ENCODE data around the gene MAP4K2.

Gene MAP4K2

DNA sequence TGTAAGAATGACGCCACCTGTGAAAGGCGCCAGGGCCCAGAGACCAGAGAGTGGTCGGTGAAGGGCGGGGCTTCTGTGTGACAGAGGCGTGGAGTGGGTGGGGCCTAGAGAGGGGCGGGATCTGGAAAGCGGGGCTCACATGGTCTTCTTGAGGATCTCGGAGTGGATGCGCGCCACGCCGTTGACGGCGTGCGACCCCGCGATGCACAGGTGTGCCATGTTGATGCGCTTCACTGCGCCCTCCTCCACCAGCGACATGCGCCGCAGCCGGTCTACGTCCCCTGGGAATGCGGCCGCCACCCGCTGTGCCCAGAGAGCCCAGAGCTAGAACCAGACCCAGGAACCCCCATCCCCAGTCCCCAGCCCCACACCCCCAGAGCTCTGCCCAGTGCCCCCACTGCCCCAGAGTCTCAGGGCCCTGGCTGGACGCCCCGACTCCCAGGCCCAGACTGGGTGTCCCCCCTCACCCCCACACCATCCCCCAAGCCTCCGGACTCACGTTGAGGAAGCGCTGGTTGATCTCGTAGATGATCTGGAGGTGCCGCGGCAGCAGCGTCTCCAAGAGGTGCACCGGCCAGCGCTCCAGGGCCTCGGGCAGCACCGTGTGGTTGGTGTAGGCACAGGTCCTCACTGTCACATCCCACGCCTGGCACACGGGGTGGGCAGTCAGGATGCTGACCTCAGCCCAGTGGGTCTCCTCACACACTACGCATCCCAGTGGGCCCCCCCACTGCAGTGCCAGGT lies 49.5 kb downstream of the MAP4K2 start:
- no peak for DNase-seq

DNA sequence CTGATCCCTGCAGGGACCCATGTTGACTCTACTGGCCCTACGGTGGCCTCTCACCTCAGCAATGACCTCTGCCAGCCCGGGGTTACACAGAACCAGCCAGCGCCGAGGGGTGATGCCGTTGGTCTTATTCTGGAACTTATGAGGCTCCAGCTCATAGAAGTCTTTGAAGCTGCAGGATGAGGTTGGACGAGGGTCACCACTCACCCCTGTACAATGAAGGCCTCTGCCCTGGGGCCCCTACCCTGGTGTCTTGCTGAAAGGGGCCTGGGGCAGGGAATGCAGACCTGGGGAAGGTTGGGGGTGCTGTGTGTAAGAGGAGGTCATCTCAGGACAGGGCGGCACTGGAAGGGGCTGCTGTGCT lies 50.0 kb downstream of the MAP4K2 start:
- no peak for DNase-seq

- no peak for DNase-seq
Observed at GRCh38 chr11:64752175-64752970, 50.6 kb downstream of the MAP4K2 start.

GRCh38 chr11:64751580-64751979 lies 51.4 kb downstream of the MAP4K2 start:
- no peak for DNase-seq

DNA sequence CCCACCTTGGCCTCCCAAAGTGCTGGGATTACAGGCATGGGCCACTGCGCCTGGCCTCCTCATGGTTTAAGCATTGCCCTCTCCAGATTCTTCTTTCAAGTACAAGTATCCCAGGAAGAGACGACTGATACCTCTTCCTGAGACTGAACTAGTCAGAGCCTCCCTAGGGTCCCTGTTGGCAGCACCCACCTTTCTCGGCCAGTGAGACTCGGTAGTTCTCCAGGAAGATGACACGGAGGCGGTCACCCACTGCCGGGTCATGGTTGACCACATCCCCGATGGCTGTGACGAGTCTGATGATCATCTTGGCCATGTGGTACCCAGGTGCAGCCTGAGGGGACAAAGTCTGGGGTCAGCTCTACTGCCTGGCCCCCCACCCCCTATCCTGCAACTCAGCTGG lies 51.9 kb downstream of the MAP4K2 start:
- no peak for DNase-seq

DNA sequence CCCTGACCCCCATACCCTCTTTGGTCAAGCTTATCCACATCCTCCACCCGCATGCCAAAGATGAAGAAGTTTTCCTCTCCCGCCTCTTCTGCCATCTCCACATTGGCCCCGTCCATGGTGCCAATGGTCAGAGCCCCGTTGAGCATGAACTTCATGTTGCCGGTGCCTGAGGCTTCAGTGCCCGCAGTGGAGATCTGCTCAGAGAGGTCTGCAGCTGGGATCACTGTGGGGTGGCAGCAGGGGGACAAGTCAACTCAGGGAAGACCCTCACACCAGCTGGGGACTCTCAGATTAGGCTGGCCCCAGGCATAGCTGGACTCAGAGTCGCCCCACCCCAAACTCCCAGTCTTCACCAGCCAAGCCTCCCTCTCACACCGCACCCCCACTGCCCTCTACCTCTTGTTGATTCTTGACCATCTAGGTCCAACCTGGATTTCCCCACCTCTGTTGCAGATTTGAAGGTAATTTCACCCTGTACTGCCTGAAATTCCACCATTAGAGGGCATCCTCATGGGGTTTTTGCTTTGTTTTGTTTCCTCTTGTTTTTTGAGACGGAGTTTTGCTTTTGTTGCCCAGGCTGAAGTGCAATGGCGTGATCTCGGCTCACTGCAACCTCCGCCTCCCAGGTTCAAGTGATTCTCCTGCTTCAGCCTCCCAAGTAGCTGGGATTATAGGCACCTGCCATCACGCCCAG lies 52.5 kb downstream of the MAP4K2 start:
- no peak for DNase-seq

- no peak for DNase-seq
Observed at GRCh38 chr11:64747961-64748665, 54.9 kb downstream of the MAP4K2 start.

DNA sequence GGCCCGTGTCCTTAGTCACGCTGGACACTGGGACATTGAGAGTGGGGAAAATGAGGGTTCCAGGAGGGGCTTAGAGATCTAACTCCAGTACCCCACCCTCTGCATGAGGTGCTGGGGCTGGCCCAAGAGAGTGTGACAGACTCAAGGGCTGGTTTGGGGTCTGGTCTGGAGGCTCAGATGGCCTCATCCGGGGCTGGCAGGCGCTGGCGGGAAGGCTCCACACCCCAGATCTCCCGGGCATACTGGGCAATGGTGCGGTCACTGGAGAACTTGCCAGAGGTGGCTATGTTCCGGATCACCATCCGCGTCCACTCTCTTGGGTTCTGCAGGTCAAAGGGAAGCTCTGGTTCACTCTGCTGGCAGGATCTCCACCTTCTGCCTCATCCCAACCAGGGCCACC lies 56.5 kb downstream of the MAP4K2 start:
- DNase-seq = no peak

DNA sequence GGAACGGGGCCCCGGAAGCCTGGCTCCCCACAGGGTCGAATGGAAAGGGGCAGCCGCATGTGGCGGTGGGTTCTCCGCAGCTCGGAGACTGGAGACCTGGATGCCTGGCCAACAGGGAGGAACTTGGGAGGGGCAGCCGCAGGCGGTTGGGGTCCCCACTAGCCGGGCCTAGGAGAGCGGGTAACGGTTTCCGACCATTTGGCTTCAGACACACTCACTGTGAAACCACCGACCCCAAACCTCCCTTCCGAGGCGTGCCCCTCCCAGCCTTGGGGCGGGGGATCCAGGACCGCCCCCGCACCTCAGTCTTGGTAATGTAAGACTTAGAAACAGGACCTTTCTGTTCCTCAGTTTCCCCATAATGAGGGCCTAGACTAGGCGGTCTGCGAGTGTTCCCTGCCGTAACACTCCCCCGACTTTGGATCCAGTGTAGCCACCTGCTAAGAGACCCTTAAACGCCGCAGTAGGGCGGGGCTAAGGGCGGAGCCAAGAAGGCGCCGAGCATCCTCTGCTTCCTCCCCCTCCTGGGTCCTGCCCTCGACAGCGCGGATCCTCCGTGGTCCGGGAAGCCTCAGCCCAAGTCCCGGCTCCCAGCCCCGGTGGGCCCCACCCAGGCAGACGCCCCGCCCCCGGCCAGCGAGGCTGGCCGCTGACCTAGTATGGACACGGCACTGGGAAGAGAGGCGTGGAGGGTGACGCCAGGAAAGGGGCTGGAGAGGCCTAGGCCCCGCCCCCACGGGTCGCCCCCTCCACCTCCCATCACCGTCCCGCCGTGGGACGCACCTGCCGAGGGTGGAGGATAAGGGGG lies 57.3 kb downstream of the MAP4K2 start:
- no peak for DNase-seq

DNA sequence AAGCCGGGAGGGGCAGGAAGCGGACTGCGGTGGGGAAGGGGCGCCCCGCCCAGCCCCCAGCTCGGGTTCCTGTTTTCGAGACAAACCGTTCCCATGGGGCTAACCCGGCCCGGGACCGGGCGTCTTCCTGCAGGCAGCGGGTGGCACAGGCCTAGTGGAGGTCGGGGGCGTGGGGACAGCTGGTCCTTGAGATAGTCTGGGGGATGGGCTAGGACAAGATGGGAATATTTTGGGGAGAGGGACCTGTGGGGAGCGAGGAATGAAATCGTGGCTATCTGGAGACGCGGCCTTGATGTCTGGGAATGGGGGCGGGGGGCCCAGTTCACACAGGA lies 57.9 kb downstream of the MAP4K2 start:
- DNase-seq = no peak

- DNase-seq = no peak
Observed at GRCh38 chr11:64744544-64745188, 58.3 kb downstream of the MAP4K2 start.

DNA sequence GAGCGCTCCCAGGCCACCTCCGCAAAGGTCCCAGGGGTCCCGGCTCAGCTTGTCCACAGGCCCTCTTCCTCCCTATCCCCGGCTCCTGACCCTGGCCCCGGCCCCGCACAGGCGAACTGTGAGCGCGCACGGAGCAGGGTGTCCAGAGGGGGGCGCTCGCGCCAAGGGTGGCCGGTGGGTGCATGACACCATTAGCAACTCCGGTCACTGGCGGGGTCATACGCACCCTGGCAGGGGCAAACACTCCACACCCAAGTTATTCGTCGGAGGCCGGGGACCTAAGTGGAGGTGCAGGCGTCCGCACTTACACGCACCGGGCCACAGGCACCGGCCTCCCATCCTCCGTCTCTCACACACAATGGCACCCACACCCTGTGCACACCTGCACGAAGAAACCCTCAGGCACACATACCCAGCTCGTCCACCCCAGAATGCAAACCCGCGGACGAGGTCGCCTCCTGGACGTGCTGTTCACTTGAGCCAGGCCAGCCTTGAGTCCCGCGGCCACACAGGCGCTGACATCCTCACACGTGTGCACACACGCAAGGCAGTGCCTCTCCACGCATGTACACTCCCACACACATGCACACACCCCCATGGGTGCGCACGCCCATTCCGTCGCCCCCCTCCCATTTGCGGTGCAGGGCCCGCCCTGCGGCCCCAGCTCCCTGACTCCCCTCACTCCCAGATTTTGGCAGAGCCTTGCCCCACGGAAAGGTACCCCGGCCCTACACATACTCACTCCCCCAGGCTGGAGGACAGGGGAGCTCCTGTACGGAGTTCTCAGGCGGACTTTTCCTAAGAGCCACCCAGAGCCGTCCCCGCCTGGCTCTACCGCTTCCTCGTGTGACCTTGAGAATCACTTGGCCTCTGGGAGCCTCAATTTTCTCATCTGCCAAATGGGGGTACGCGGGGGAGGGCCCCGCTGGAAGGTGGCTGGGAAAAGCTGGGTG lies 59.1 kb downstream of the MAP4K2 start, which contains the start of gene RASGRP2:
Gene RASGRP2, minus strand, starts transcription at position 552 of the 953 bp plus-strand sequence. CDS start 1,276 bp downstream, outside the sequence.
- no peak for DNase-seq

GRCh38 chr11:64742889-64743590 lies 60.0 kb downstream of the MAP4K2 start:
- DNase-seq = no peak

GRCh38 chr11:64742087-64742888 lies 60.7 kb downstream of the MAP4K2 start:
- DNase-seq = no peak

GRCh38 chr11:64741375-64742086 lies 61.5 kb downstream of the MAP4K2 start:
- no peak for DNase-seq

- no peak for DNase-seq
Observed at GRCh38 chr11:64739871-64740270, 63.1 kb downstream of the MAP4K2 start.

- no peak for DNase-seq
Observed at GRCh38 chr11:64736654-64737053, 66.4 kb downstream of the MAP4K2 start.

GRCh38 chr11:64735725-64736259 lies 67.2 kb downstream of the MAP4K2 start:
- no peak for DNase-seq
